Right renal cortex interstitium (tissue), 3 donors: ENCODE results near the gene MFSD8. TPM values are rescaled to one million over a fixed set of nuclear protein-coding genes. Genes with fewer than 3 reads are reported as not detected.

Source experiments
- polyA plus RNA-seq, 3 donors: library from polyadenylated mRNA; unstranded; fragments of 120-200 nt; gene quantifications; one replicate each; pipeline ENCODE4 v1.2.1, GENCODE V29; 2013; ENCODE audit not compliant: insufficient read length in 3 of 3

The MFSD8 gene
- polyA plus RNA-seq, 3 donors, result 22.5 to 24.1 (median 23.1) TPM

Other genes starting within 250 kb of the MFSD8 start
- not detected for gene SLC25A31, start 234.8 kb downstream of the MFSD8 start, polyA plus RNA-seq
- 10 to 100 TPM; 13.2 to 16.0 (median 13.7) TPM for gene HSPA4L, start 182.9 kb downstream of the MFSD8 start, polyA plus RNA-seq
- 10 to 100 TPM; 21.6 to 26.4 (median 26.3) TPM for gene PLK4, start 84.3 kb downstream of the MFSD8 start, polyA plus RNA-seq
- 10 to 100 TPM; 10.3 to 13.5 (median 12.5) TPM for gene ABHD18, start 233 bp upstream of the MFSD8 start, polyA plus RNA-seq
- 10 to 100 TPM; 21.2 to 25.6 (median 23.8) TPM for gene LARP1B, start 96.1 kb upstream of the MFSD8 start, polyA plus RNA-seq